ENCODE data around the gene NUDT16L1. TPM values are rescaled to one million over a fixed set of nuclear protein-coding genes. Genes with fewer than 3 reads are reported as not detected.

NUDT16L1 gene
- total and polyA plus RNA-seq, 2 of the 13 experiments (the other 11 are each of a cell fraction or from before 2014, with no cell fraction given), result 28.0 to 40.5 TPM

DNA sequence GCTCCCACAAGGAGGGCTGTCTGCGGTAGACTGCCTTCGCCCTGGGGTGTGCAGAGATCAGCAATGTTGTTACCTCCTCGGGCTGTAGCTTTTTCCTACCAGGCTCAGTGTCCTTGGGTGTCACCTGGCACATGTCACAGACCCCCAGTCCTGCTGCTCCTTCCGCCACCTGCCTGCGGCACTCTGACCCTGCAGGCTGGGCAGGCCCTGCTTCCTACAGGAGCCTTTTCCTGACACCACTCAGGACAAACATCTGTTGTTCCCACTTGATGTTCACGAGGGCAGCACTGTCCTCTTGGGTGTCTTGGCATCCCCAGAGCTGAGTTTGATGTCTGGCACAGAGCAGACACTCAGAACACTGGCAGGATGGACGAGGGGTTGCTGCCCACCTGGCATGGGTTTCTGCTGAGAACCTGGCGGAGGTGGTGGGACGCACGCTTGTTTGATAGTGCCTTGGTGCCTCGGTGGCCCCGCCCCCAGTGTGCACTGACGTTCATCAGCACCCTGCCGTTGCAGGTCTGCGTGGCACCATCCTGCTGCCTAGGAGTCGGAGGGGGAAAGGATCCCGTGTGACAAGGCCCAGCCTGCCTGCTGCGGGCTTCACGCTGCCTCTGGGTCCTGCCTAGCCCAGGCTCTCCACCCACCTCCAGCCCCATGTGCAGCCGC, 26.7 kb upstream of the NUDT16L1 start (continued):
- TF ChIP-seq, protein P1, sequence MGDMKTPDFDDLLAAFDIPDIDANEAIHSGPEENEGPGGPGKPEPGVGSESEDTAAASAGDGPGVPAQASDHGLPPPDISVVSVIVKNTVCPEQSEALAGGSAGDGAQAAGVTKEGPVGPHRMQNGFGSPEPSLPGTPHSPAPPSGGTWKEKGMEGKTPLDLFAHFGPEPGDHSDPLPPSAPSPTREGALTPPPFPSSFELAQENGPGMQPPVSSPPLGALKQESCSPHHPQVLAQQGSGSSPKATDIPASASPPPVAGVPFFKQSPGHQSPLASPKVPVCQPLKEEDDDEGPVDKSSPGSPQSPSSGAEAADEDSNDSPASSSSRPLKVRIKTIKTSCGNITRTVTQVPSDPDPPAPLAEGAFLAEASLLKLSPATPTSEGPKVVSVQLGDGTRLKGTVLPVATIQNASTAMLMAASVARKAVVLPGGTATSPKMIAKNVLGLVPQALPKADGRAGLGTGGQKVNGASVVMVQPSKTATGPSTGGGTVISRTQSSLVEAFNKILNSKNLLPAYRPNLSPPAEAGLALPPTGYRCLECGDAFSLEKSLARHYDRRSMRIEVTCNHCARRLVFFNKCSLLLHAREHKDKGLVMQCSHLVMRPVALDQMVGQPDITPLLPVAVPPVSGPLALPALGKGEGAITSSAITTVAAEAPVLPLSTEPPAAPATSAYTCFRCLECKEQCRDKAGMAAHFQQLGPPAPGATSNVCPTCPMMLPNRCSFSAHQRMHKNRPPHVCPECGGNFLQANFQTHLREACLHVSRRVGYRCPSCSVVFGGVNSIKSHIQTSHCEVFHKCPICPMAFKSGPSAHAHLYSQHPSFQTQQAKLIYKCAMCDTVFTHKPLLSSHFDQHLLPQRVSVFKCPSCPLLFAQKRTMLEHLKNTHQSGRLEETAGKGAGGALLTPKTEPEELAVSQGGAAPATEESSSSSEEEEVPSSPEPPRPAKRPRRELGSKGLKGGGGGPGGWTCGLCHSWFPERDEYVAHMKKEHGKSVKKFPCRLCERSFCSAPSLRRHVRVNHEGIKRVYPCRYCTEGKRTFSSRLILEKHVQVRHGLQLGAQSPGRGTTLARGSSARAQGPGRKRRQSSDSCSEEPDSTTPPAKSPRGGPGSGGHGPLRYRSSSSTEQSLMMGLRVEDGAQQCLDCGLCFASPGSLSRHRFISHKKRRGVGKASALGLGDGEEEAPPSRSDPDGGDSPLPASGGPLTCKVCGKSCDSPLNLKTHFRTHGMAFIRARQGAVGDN (CRISPR knock-in tag; IDR thresholded peaks at IDR 0.05), result peak; percentile 54
- TF ChIP-seq, protein P2, sequence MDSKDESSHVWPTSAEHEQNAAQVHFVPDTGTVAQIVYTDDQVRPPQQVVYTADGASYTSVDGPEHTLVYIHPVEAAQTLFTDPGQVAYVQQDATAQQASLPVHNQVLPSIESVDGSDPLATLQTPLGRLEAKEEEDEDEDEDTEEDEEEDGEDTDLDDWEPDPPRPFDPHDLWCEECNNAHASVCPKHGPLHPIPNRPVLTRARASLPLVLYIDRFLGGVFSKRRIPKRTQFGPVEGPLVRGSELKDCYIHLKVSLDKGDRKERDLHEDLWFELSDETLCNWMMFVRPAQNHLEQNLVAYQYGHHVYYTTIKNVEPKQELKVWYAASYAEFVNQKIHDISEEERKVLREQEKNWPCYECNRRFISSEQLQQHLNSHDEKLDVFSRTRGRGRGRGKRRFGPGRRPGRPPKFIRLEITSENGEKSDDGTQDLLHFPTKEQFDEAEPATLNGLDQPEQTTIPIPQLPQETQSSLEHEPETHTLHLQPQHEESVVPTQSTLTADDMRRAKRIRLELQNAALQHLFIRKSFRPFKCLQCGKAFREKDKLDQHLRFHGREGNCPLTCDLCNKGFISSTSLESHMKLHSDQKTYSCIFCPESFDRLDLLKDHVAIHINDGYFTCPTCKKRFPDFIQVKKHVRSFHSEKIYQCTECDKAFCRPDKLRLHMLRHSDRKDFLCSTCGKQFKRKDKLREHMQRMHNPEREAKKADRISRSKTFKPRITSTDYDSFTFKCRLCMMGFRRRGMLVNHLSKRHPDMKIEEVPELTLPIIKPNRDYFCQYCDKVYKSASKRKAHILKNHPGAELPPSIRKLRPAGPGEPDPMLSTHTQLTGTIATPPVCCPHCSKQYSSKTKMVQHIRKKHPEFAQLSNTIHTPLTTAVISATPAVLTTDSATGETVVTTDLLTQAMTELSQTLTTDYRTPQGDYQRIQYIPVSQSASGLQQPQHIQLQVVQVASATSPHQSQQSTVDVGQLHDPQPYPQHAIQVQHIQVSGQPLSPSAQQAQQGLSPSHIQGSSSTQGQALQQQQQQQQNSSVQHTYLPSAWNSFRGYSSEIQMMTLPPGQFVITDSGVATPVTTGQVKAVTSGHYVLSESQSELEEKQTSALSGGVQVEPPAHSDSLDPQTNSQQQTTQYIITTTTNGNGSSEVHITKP (CRISPR knock-in tag; IDR thresholded peaks at IDR 0.05; ENCODE audit: low read depth), result no peak
- TF ChIP-seq ZFX (CRISPR knock-in tag; IDR thresholded peaks at IDR 0.05; ENCODE audit: low read depth) (peak; percentile 32; the same call in 1 of the 2 replicates), MTA1 (CRISPR knock-in tag; IDR thresholded peaks at IDR 0.05; ENCODE audit: borderline replicate concordance) (0 out of 2 replicates have a peak, but pooled peaks have one; percentile 38), DMAP1 (CRISPR knock-in tag; IDR thresholded peaks at IDR 0.05) (no peak), TCF12 (IDR thresholded peaks at IDR 0.05) (no peak), TCF12 (CRISPR knock-in tag; IDR thresholded peaks at IDR 0.05) (0 out of 2 replicates have a peak, but pooled peaks have one; percentile 31)
- TF ChIP-seq, protein P3, sequence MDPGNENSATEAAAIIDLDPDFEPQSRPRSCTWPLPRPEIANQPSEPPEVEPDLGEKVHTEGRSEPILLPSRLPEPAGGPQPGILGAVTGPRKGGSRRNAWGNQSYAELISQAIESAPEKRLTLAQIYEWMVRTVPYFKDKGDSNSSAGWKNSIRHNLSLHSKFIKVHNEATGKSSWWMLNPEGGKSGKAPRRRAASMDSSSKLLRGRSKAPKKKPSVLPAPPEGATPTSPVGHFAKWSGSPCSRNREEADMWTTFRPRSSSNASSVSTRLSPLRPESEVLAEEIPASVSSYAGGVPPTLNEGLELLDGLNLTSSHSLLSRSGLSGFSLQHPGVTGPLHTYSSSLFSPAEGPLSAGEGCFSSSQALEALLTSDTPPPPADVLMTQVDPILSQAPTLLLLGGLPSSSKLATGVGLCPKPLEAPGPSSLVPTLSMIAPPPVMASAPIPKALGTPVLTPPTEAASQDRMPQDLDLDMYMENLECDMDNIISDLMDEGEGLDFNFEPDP (CRISPR knock-in tag; conservative IDR thresholded peaks at IDR 0.05), result 0 out of 2 replicates have a peak, but pooled peaks have one; percentile 65
- TF ChIP-seq, protein P4, sequence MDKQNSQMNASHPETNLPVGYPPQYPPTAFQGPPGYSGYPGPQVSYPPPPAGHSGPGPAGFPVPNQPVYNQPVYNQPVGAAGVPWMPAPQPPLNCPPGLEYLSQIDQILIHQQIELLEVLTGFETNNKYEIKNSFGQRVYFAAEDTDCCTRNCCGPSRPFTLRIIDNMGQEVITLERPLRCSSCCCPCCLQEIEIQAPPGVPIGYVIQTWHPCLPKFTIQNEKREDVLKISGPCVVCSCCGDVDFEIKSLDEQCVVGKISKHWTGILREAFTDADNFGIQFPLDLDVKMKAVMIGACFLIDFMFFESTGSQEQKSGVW (CRISPR knock-in tag; IDR thresholded peaks at IDR 0.05; ENCODE audit: borderline replicate concordance), result no peak

Data from HepG2 (cell line).